ENCODE measurements around the gene ACAP2.
"Not testable (repeated sequence)": the region's sequence is repeated elsewhere in the genome, so short reads cannot be mapped to it uniquely, and the experiment has no call there.

GRCh38 chr3:195354009-195354408 is 88.8 kb downstream of the ACAP2 start:
- not testable (repeated sequence) for TF ChIP-seq CTCF (IDR thresholded peaks at IDR 0.05 in 4 of 5, conservative IDR thresholded peaks at IDR 0.05 in 1 of 5); POLR2A (IDR thresholded peaks at IDR 0.05)
